ENCODE measurements around the gene HIPK4.
"Not testable (repeated sequence)": the region's sequence is repeated elsewhere in the genome, so short reads cannot be mapped to it uniquely, and the experiment has no call there.

Gene HIPK4, protein sequence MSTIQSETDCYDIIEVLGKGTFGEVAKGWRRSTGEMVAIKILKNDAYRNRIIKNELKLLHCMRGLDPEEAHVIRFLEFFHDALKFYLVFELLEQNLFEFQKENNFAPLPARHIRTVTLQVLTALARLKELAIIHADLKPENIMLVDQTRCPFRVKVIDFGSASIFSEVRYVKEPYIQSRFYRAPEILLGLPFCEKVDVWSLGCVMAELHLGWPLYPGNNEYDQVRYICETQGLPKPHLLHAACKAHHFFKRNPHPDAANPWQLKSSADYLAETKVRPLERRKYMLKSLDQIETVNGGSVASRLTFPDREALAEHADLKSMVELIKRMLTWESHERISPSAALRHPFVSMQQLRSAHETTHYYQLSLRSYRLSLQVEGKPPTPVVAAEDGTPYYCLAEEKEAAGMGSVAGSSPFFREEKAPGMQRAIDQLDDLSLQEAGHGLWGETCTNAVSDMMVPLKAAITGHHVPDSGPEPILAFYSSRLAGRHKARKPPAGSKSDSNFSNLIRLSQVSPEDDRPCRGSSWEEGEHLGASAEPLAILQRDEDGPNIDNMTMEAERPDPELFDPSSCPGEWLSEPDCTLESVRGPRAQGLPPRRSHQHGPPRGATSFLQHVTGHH

DNA sequence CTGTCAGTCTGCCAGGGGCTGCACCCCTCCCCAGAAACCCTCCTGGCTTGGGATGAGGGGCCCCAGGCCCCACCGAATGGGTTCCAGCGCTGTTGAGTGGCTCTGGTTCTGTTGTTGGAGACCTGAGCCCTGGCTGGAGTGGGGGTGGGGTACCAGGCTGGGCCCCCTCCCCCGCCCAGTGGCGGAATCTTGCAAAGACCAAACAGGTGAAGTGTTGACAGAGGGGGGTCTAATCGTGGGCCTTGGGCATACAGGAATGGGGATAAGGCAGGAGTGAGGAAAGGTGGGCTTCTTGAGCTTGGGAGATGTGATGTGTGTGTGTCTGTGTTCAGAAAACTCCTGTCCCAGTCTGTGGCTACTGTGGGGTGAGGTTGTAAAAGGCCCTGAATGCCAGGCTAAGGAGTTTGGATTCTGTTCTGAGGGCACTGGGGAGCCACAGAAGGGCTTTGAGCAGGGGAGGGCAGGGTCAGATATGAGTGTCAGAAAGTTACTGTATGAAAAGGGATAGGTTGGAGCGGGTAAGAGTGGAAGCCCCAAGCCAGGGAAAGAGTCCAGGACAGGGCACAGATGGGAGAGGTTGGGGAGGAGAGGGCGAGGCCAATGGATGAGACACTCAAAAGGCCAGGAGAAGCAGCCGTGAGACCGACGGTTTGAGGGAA lies at the start of gene HIPK4:
TSS of gene HIPK4 (minus strand) at position 98 of the 659 bp plus-strand sequence. CDS start 279 bp downstream, outside the sequence.
- no peak for DNase-seq (ENCODE audit: low spot score)

DNA sequence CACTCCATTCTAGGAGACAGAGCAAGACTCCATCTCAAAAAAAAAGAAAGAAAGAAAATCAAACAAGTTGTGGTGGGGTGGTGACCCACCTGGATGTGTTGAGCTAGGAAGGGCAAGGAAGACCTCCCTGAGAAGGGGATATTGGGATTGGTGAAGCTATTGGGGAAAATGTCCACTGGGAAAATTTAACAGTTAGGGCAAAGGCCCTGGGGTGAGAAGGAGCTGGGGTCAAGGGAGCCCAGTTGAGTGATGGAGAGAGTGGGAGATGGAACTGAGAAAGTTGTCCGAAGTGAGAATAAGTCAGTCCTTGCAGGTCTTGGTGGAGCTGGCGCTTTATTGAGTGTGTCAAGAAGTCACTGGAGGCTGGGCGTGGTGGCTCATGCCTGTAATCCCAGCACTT lies 48.3 kb upstream of the HIPK4 start:
- DNase-seq (ENCODE audit: low spot score): no peak

DNA sequence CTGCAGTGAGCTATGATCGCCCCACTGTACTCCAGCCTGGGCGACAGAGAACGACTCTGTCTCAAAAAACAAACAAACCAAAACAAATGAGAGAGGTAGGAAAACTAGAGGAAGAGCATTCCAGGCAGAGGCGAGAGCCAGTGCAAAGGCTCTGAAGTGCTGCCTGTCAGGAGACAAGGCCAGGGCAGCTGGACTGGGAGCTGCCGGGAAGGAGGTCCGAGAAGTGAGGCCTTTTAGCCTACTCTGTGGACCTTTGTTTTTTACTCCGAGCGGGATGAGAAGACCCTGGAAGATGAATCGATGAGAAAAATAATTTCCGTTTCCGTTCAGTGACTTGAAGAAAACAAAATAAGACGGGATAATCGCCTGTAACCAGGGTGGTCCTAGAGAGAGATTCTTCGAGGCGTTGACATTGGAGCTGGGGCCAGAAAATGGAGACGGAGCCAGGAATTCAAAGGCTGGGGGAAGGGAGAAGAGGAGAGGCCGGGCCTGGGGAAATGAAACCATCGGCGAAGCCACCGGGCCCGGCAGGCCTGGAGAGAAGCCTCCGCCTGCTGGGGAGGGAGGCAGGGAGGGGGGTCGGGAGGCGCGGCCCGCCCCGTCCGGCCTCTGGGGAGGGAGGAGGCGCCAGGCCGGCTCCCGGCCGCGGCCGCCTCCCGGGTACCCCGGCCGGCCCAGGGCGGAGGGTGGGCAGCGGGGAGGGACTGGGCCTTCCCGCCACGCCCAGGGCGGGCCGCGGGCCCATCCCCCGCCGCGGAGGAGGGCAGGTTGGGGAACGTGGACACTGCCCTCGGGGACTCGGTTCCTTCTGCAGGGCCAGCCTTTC lies 43.6 kb upstream of the HIPK4 start:
- DNase-seq (ENCODE audit: low spot score): peak; percentile 82

DNA sequence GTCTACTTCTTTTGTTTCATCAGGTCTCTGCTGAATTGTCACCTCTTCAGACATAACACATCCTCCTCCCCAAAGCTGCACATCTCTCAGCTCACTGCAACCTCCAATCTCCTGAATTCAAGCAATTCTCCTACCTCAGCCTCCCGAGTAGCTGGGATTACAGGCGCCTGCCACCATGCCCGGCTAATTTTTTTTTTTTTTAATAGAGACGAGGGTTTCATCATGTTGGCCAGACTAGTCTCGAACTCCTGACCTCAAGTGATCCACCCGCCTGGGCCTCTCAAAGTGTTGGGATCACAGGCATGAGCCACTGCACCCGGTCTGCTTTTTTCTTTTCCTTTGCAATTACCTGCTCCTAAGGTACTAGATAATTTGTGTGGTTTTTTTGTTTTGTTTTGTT lies 42.8 kb upstream of the HIPK4 start:
- DNase-seq (ENCODE audit: low spot score): not testable (repeated sequence)

DNA sequence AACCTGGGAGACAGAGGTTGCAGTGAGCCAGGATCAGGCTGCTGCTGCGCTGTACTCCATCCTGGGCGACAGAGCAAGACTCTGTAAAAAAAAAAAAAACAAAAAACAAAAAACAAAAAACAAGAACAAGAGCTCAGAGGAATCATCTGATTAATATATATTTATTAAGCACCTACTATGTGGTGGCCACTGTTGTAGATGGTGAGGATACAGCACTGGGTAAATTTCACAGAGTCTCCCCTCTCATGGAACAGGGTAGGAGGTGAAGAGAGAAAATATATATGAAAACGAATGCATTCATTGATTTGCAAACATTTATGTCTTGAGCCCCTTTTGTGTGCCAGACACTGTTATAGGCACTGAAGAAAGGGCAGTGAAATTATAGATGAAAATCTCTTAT lies 41.7 kb upstream of the HIPK4 start:
- DNase-seq (ENCODE audit: low spot score): no peak

DNA sequence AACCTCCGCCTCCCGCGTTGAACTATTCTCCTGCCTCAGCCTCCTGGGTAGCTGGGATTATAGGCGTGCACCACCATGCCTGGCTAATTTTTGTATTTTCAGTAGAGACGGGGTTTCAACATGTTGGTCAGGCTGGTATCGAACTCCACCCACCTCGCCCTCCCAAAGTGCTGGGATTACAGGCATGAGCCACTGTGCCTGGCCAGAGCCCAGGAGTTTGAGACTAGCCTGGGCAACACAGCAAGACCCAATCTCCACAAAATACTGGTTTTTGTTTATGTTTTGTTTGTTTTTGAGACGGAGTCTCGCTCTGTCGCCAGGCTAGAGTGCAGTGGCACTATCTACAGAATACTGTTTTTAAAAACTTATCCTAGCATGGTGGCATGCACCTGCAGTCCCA lies 40.3 kb upstream of the HIPK4 start:
- DNase-seq (ENCODE audit: low spot score): not testable (repeated sequence)

DNA sequence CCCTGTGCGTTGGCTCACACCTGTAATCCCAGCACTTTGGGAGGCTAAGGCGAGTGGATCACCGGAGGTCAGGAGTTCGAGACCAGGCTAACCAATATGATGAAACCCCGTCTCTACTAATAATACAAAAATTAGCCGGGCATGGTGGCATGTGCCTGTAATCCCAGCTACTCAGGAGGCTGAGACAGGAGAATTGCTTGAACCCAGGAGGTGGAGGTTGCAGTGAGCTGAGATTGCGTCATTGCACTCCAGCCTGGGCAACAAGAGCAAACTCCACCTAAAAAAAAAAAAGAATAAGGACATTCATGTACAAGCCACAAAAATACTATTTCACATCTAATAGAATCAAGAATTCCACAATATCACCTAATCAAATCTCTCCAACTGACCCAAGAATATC lies 38.2 kb upstream of the HIPK4 start:
- not testable (repeated sequence) for DNase-seq (ENCODE audit: low spot score)

DNA sequence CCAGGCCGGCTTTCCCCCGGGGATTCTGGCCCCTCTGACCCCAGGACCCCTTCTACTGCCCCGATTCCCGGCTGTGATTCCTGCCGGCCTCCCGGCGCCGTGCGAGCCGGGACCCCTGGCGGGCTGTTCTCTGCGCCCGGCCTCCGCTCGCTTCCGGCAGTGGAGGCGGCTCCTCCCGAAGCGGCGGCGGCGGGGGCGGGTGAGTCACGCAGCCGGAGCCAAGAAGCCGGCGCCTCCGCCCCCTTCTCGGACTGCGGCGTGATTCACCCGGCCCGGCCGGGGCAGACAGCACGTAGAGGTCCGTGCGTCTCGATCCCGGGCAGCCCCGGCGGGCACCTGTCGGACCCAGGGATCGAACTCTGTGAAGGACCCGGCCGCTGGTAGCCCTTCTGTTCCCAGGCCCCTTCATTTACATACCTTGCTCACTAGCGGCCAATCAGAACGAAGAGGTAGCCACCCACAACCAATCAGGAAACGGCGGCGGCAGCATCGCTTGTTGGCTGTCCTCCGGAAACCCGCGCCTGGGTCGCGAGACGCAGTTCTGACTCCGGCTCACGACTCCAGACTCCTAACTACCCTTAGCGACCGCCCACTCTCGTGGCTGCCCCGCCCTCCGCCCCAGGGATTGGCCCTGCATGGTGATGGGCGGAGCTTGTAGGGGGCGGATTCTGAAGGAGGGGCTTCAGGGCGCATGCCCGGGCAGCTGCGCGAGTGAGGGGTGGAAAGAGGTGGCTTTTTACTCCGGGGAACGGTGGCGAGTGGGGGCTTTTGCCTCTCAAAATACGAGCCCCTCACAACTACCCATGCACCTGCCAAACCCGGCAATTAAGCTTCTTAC lies 35.7 kb upstream of the HIPK4 start, which contains the start of gene SERTAD1:
TSS of gene SERTAD1 (minus strand) at position 543 of the 838 bp plus-strand sequence. CDS start 2,446 bp downstream, outside the sequence.
- DNase-seq (ENCODE audit: low spot score): peak; percentile 99

DNA sequence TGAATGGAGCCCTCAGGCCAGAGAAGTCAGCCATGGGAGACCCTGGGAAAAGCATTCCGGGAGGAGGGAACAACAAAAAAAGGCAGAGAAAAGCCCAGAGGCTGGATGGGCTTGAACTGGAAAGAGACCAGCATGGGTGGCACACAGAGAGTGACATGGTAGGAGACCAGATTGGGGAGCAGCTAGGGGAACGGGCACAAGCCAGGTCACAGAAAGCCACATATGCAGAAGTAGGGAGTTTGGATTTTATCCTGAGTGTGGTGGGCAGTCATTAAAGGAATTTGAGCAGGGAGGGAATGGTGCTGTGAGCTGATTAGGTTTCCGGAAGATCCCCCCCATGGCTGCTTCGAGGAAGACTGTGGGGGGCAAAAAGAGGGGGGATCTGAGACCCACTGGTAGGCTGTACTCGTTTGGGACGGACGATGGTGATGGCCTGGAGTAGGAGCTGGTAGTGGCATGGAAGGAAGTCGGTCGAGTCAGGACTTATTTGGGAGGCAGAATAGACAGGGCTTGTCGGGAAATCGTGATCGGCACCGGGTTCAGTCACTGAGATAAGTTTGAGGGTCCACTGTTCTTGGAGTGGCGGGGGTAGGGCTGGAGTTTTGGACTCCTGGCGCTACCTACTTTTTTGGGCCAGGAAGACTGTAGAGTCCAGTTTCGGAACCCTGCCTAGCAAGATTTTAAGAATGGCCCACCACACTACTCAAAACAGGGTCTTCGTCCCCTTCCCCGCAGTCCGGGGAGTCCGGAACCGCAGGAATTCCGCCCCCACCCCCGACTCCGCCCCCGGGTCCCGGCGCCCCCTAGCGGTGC lies 34.9 kb upstream of the HIPK4 start:
- DNase-seq (ENCODE audit: low spot score): no peak

DNA sequence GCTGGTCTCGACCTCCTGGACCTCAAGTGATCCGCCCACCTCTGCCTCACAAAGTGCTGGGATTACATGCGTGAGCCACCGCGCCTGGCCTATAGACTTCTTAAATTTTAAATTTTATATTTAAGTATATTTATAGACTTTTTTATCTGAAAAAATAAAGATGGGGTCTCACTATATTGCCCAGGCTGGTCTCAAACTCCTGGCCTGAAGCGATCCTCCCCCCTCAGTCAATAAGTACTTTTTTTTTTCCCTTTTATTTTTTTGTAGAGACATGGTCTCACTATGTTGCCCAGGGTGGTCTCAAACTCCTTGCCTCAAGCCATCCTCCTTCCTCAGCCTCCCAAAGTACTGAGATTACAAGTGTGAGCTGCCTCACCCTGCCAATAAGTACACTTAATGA lies 34.0 kb upstream of the HIPK4 start:
- no peak for DNase-seq (ENCODE audit: low spot score)

DNA sequence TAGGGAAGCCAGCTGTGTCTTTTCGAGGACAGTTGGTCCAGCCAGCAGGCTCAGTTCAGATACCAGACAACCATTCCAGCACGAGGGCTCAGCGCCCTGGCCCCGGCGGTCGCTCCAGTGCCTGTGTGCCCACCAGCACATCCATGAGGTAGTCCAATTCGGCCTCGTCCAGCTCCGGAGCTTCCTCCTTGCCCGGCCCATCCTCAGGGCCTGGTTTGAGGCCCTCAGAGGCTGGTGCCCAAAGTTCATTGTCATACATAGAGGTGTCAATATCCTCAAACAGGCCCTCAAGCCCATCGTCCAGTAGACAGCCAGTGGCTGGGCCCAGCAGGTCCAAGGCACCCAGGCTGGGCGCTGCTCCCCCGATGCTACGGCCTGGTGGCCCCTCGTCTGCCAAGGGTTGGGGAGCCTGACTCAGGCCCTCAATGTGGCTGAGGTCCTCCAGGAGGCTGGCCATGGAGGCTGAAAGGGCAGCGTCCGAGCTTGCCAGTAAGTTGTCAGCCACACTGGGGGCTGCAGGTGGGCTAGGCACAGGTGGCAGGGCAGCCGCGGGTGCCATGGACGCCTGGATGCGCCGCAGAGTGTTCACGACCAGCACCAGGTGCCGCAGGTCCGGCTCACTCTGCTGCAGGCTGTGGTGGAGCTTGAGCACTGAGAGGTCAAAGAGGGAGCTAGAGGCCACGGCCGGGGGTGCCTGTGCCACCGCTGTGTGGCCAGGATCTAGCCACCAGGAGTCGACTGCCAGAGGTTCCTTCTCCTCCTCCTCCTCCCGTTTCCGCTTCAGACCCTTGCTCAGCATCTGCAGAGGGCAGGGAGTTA lies 33.0 kb upstream of the HIPK4 start:
- no peak for DNase-seq (ENCODE audit: low spot score)

DNA sequence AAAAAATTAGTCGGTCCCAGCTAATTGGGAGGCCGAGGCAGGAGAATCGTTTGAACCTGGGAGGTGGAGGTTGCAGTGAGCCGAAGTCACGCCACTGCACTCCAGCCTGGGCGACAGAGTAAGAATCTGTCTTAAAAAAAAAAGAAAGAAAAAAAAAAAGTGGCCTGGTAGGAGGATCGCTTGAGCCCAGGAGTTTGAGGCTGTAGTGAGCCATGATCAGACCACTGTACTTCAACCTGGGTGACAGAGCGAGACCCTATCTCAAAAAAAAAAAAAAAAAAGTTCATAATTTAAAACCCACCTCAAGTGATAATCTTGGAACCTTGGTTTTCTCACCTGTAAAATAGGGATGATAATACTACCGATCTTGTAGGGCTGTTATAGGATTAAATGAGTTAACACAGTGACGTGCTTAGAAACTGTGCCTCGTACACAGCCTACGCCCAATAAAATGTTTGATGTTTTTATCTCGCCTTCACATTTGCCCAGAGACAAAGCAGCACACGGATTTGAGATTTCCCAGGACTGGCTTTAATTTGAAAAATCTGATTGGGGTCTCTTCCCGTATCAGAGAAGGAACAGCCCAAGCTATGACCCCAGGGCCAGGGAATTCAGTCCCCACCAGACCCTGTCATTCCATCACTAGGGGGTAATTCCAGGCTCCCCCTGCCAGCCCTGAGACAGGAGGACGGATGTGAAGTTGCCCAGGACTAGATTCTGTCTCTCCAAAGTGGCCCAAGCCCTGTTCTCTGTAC lies 32.2 kb upstream of the HIPK4 start:
- DNase-seq (ENCODE audit: low spot score): peak; percentile 60

DNA sequence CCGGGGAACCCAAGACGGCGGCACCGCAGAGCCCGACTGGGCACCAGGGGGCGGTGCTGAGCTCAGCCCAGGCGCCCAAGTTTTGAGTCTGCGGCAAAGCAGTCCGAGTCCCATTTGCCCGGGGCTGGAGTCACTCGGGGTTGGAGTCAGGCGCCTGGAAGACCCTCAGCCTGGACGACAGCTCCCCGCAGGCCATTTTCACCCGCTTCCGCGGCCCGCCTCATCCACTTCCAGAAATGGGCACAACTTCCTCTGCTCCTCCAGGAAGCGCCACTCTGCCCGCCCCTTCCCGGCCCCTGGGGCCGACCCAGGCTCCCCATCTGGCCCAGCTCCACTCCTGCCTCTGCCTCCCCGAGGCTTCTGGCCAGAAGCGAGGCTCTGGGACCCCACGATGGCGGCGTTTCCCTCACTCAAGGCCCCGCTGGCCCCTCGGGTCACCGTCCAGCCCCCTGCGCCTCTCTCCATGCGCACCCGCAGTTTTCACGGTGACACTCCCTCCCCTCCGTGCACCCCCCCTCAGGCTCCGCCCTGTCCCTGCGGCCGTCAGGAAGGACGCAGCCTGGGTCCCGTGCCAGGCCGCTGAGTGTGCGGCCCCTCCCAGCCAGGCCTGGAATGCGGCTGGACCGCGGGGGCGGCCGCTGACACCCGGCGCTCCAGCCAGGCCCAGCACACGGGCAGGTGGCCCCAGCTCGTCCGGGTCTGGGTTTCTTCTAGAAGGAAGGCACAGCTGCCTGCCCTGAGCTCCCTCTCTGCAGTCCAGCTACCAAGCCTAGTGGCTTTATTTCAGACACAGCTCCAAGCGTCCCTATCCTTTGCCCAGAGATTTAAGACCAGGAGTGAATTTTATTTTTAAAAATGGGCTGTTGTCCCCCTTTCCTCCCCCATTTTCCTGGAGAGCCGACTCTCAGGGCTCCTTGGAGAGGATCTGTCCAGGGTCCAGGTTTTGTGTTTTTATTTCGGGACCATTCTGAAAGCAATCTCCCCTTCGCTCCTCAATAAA lies 31.1 kb upstream of the HIPK4 start:
- DNase-seq (ENCODE audit: low spot score): peak; percentile 89

DNA sequence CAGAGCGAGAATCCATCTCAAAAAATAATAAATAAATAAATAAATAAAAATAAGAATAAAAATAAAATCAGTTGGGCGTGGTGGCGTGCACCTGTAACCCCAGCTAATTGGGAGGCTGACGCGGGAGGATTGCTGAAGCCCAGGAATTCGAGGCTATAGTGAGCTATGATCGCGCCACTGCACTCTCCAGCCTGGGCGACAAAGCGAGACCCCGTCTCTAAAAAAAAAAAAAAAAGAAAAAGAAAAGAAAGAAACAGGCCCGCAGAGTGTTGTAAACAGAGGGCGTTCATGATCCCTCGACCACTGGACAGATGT lies 30.4 kb upstream of the HIPK4 start:
- no peak for DNase-seq (ENCODE audit: low spot score)

DNA sequence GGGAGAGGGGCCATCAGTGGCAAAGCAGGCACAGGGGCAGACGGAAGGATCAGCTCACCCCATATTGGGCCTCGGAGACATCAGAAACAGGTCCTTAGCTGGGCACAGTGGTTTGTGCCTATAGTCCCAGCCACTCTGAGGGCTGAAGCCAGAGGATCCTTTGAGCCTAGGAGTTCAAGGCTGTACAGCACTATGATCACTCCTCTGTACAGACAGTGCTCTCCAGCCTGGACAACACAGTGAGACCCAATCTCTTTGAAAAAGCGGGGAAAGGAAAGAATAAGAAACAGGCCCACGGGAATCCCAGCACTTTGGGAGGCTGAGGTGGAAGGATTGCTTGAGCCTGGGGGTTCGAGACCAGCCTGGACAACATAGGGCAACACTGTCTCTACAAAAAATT lies 29.8 kb upstream of the HIPK4 start:
- no peak for DNase-seq (ENCODE audit: low spot score)

DNA sequence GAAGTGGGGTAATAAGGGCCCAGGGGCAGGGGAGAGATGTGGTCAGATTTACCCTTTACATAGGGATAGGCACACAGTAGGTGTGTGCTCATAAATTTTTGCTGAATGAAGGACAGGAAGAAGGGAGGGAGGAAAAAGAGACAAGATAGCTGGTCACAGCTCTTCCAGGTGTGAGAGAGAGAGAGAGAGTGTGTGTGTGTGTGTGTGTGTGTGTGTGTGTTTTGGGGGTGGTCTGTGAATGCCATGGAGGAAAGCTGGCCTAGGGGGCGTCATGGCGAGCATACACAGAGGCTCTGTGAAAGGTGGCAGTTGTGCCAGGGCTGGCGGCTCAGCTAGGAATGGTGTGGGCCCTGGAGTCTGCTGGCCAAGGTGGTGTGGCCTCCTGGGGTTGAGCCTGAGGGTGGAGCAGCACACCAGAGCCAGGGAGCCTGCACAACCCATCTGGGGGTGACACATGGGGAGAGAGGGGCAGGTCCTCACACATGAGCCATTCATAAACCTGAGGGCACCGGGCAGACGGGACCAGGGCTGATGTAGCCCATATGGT lies 29.2 kb upstream of the HIPK4 start:
- DNase-seq (ENCODE audit: low spot score): no peak

DNA sequence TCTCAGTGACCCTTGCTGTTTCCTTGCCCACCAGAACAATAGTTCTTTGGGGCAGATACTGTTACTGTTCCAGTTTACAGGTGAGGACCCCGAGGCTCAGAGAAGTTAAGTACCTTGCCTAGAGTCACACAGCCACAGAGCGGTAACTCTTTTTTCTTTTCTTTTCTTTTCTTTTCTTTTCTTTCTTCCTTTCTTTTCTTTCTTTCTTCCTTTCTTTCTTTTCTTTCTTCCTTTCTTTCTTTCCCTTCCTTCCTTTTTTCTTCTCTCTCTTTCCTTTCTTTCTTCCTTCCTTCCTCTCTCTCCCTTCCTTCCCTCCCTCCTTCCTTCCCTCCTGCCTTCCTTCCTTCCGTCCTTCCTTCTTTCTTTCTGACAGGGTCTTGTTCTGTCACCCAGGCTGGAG lies 28.1 kb upstream of the HIPK4 start:
- DNase-seq (ENCODE audit: low spot score): no peak
